NT2/D1 (cell line): Measurements from ENCODE around the gene WDR83.
A peak's percentile ranks its signal among the peaks of the same experiment; 100 is the strongest.

Experiments used
- DNase-seq: peaks from one replicate; pipeline ENCODE4 v3.0.0-alpha.2; 2011; ENCODE audit warnings: low read depth, low spot score
- H3K27me3 ChIP-seq: 2 replicates; pipeline ENCODE4 v1.6.0; 2011; ENCODE audit warnings: mild to moderate bottlenecking; ENCODE audit not compliant: insufficient read length, insufficient read depth
- H3K36me3 ChIP-seq: 2 replicates; pipeline ENCODE4 v1.6.1; 2011; ENCODE audit warnings: mild to moderate bottlenecking, low read length, mixed read lengths; ENCODE audit not compliant: insufficient read depth, insufficient read length
- H3K4me1 ChIP-seq: 2 replicates; pipeline ENCODE4 v1.5.1; 2011; ENCODE audit not compliant: insufficient read depth, insufficient read length
- H3K4me3 ChIP-seq: 2 replicates; pipeline ENCODE4 v1.5.1; 2011; ENCODE audit warnings: low read depth; ENCODE audit not compliant: insufficient read length
- H3K9ac ChIP-seq: 2 replicates; pipeline ENCODE4 v1.6.0; 2011; ENCODE audit warnings: low read depth; ENCODE audit not compliant: insufficient read length
- H3K9me3 ChIP-seq: 2 replicates; pipeline ENCODE4 v1.5.1; 2011; ENCODE audit warnings: mild to moderate bottlenecking, low read length; ENCODE audit not compliant: insufficient read depth
- SUZ12 ChIP-seq: IDR thresholded peaks from 2 replicates; pipeline ENCODE4 v1.6.1; 2011; ENCODE audit not compliant: insufficient read length, insufficient read depth; ENCODE audit errors: extremely low read depth
- YY1 ChIP-seq: IDR thresholded peaks from 2 replicates; pipeline ENCODE4 v1.6.1; 2011; ENCODE audit not compliant: insufficient read length, insufficient read depth
- ZNF274 ChIP-seq: IDR thresholded peaks from 2 replicates; pipeline ENCODE4 v1.6.1; 2011; ENCODE audit warnings: mild to moderate bottlenecking, low read depth, low read length

The WDR83 gene

GRCh38 chr19:12720851-12721655 is 54.4 kb downstream of the WDR83 start:
- Histone ChIP-seq H3K27me3 (no peaks in the 10 kb centered on the region), H3K9ac (peak overlapping the region; percentile 94), H3K36me3 (peaks cover 51% of the 10 kb centered on the region), H3K4me1 (peaks cover 7% of the 10 kb centered on the region), H3K4me3 (peak overlapping the region; percentile 80), H3K9me3 (no peaks in the 10 kb centered on the region)
- no peak for DNase-seq
- TF ChIP-seq YY1: no peak
- no peak for TF ChIP-seq ZNF274
- no peak for TF ChIP-seq SUZ12

DNA sequence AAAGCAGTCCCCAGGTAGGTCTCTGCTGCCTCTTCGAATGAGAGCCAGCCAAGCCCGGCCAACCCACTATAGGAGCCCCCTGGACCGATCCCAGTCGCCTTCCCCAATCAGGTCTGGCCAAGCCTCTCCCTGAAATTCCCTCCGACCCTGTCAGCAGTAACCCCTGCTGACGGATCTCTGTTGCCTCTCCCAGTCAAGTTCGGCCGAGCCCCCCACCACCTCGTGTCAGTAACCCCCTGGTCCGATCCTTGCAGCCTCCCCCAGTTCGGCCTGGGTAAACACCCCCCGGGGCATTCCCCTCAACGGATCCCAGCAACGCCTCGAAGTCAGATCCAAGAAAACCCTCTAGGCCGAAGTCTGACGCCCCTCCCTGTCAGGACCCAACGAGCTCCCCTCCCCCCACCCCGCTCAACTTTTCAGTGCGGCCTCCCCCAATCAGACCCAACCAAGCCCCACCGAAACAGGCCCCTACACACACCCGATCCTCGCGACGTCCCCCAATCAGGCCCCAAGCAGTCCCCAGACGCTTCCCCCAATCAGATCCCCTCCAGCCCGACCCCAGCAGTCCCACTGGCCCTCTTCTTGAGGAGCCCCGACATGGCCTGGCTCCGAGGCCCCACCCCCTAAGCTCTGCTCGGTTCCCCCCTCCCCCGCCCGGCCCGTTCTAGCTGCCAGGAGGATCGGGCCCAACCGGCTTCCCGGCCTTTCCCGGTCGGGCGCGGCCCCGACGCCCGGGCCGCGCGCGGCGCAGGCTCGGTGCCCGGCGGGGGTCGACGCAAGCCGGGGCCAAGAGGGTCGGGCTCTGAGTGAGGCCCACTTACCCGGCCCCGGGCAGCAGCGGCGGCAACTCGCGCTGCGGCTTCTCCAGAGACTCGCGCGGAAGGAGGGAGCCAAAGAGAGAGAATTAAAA is 55.3 kb downstream of the WDR83 start:
- TF ChIP-seq SUZ12 (no peak), ZNF274 (no peak), YY1 (no peak)
- Histone ChIP-seq H3K36me3 (peaks cover 45% of the 10 kb centered on the region), H3K4me3 (peak overlapping the region; percentile 80), H3K9me3 (no peaks in the 10 kb centered on the region), H3K4me1 (peaks cover 7% of the 10 kb centered on the region), H3K27me3 (no peaks in the 10 kb centered on the region), H3K9ac (peak overlapping the region; percentile 94)
- DNase-seq: no peak

DNA sequence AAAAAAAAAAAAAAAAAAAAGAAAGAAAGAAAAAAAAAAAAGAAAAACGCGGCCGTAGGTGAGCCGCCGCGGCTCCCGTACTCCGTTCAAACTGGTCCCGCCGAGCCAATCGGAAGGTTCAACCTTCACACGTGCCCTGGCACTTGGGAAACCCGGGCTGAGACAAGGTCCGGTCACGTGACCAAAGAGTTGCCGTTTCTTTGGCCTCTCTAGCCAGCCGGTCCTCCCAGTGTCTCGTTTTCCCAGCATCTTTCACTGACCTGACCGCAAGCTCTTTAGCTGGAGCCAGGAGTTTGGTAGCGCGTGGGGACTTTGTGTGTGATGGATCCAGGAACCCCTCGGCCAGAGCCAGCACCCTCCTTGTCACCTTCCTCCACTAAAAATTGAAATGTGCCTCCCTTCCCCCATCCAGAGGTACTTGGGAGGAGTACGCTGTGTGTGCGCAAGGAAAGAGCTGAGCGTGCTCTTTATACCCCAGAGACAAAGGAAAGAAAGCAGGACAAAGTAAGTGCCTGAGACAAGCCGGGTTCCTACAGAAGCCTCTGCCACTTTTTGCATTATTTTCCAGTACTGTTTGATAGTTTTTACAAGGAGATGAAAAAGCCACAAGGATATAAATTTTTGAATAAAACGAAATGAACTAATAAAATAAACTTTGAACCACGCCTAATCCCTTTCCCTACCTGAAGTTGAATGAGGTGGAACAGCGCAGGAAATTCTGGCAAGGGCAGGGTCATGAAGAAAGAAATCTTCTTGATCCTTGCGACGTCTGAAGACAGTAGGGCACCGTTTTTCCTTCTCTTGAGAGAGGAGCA is 56.2 kb downstream of the WDR83 start:
- peaks cover 7% of the 10 kb centered on the region for H3K4me1 ChIP-seq
- no peaks in the 10 kb centered on the region for H3K9me3 ChIP-seq
- DNase-seq: peak; percentile 98
- H3K9ac ChIP-seq: peak overlapping the region; percentile 94
- no peaks in the 10 kb centered on the region for H3K27me3 ChIP-seq
- peaks cover 39% of the 10 kb centered on the region for H3K36me3 ChIP-seq
- no peak for TF ChIP-seq YY1
- no peak for TF ChIP-seq ZNF274
- TF ChIP-seq SUZ12: no peak
- H3K4me3 ChIP-seq: peak overlapping the region; percentile 80

GRCh38 chr19:12723381-12723640 is 56.7 kb downstream of the WDR83 start:
- no peak for DNase-seq
- Histone ChIP-seq H3K9me3 (no peaks in the 10 kb centered on the region), H3K9ac (peak overlapping the region; percentile 90), H3K4me1 (peaks cover 7% of the 10 kb centered on the region), H3K4me3 (peak overlapping the region; percentile 80), H3K27me3 (no peaks in the 10 kb centered on the region), H3K36me3 (peaks cover 38% of the 10 kb centered on the region)
- TF ChIP-seq YY1 (no peak), ZNF274 (no peak), SUZ12 (no peak)

- Histone ChIP-seq H3K36me3 (peaks cover 38% of the 10 kb centered on the region), H3K9me3 (no peaks in the 10 kb centered on the region), H3K4me1 (peaks cover 4% of the 10 kb centered on the region), H3K27me3 (no peaks in the 10 kb centered on the region), H3K9ac (peak within 1 kb of the TSS; percentile 90), H3K4me3 (peak within 1 kb of the TSS; percentile 80)
- no peak for TF ChIP-seq SUZ12
- TF ChIP-seq YY1: no peak
- no peak for TF ChIP-seq ZNF274
- DNase-seq: peak; percentile 76
Observed at GRCh38 chr19:12723641-12724426, 57.2 kb downstream of the WDR83 start, which contains the start of gene TNPO2. Gene TNPO2 (minus strand): TSS chr19:12723932. CDS start chr19:12720977, 2,955 bp downstream.
